HG03439 (cell line): ENCODE data around the gene TBCB.
"Not testable (repeated sequence)": the region's sequence is repeated elsewhere in the genome, so short reads cannot be mapped to it uniquely, and the experiment has no call there.

Experiments
- ATAC-seq: cut with Tn5 transposase; IDR thresholded peaks from one replicate; pipeline ENCODE4 v1.9.1; 2021; ENCODE audit warnings: mild to moderate bottlenecking, moderate library complexity; ENCODE audit not compliant: unreplicated experiment

The TBCB gene

GRCh38 chr19:36101550-36102327 lies 13.5 kb upstream of the TBCB start:
- ATAC-seq = no peak

- ATAC-seq = no peak
These were observed 12.1 kb upstream of the TBCB start for GRCh38 chr19:36103040-36103626.

- no peak for ATAC-seq
These were observed 11.3 kb upstream of the TBCB start for GRCh38 chr19:36103842-36104552.

- ATAC-seq = no peak
These were observed 8.8 kb upstream of the TBCB start for GRCh38 chr19:36106441-36106840.

- ATAC-seq = no peak
These were observed 8.3 kb upstream of the TBCB start for GRCh38 chr19:36106991-36107390.

GRCh38 chr19:36108684-36109083 lies 6.6 kb upstream of the TBCB start:
- no peak for ATAC-seq

- ATAC-seq = no peak
These were observed 4.6 kb upstream of the TBCB start, which contains the start of gene OVOL3 for GRCh38 chr19:36110487-36111199. Gene OVOL3, plus strand, starts transcription at chr19:36111143. Its CDS starts 60 bp downstream, at chr19:36111203.

- no peak for ATAC-seq
These were observed 4.1 kb upstream of the TBCB start for GRCh38 chr19:36111200-36111539.

GRCh38 chr19:36112678-36113077 lies 2.6 kb upstream of the TBCB start:
- ATAC-seq = no peak

- ATAC-seq = no peak
These were observed 1.8 kb upstream of the TBCB start for GRCh38 chr19:36113425-36113824.

GRCh38 chr19:36113894-36114720 lies 1.2 kb upstream of the TBCB start:
- ATAC-seq = peak; percentile 1

- peak; percentile 78 for ATAC-seq
These were observed 381 bp upstream of the TBCB start, which contains the start of gene POLR2I for GRCh38 chr19:36114721-36115452. Gene POLR2I, minus strand, starts transcription at chr19:36114875. Its CDS starts 19 bp downstream, at chr19:36114856.

- no peak for ATAC-seq
These were observed 1.0 kb downstream of the TBCB start for GRCh38 chr19:36116344-36116637.

- no peak for ATAC-seq
These were observed 5.1 kb downstream of the TBCB start for GRCh38 chr19:36120092-36120983.

- ATAC-seq = no peak
These were observed 5.7 kb downstream of the TBCB start for GRCh38 chr19:36120984-36121358.

GRCh38 chr19:36121486-36122124 lies 6.3 kb downstream of the TBCB start:
- no peak for ATAC-seq

- ATAC-seq = no peak
These were observed 10.3 kb downstream of the TBCB start for GRCh38 chr19:36125557-36125956.

- no peak for ATAC-seq
These were observed 13.1 kb downstream of the TBCB start for GRCh38 chr19:36128392-36128736.

GRCh38 chr19:36131221-36131620 lies 16.0 kb downstream of the TBCB start:
- ATAC-seq = not testable (repeated sequence)
